GM19395 (cell line): ENCODE data around the gene SKIC8.
"Not testable (repeated sequence)": the region's sequence is repeated elsewhere in the genome, so short reads cannot be mapped to it uniquely, and the experiment has no call there.

Source experiments
- ATAC-seq: cut with Tn5 transposase; IDR thresholded peaks from one replicate; pipeline ENCODE4 v1.9.1; 2021; ENCODE audit warnings: mild to moderate bottlenecking, moderate library complexity; ENCODE audit not compliant: unreplicated experiment

The SKIC8 gene

DNA sequence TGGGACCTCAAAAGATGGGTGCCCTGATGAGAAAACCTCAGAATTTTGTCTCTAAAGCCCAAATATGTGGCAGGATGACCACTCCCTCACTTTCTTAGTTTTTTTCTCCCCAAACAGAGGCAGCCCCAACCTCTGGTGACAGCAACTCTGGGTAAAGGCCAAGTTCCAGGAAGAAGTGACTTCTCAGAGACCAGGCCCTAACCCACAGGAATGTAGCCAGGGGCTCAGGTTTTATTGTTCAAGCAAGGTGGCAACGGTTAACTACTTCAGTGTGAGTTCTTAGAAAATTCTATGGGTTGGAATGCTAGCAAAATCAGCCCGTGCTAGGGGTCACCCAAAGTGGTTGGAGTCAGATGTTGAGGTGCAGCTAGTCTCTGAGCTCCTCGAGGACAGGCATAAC is 40.2 kb downstream of the SKIC8 start:
- ATAC-seq, result no peak

DNA sequence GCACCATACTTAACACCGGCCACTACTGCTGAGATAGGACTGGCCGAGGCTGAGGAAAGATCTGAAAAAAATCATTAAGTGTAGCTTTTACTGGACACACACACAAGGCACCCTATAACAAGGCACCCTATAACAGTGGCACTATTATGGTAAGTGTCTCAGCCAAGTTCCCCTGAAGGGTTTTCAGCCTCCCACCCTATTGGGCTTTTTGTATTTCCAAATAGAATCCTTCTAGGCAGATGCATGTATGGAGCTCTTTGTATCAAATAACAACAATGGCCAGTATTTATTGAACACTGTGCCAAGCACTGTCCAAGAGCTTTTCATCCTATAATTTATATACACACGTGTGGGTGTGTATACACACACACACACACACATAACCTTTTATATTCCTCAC is 41.7 kb downstream of the SKIC8 start:
- no peak for ATAC-seq

DNA sequence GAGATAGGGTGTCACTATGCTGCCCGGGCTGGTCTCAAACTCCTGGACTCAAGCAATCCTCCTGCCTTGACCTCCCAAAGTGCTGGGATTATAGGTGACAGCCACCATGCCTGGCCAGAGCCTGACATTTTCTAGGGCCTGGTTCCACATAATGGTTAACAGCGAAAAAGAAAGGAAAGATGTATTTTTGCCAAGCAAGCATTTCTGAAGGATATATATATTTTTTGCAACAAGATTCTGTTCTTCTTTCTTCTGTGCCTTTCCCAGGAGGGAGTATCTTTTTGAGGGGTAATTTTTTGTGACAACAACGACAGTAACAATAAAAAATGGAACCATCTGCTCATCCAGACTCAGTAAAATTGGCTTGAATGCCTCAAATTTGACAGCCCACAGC is 43.4 kb downstream of the SKIC8 start:
- ATAC-seq, result no peak

DNA sequence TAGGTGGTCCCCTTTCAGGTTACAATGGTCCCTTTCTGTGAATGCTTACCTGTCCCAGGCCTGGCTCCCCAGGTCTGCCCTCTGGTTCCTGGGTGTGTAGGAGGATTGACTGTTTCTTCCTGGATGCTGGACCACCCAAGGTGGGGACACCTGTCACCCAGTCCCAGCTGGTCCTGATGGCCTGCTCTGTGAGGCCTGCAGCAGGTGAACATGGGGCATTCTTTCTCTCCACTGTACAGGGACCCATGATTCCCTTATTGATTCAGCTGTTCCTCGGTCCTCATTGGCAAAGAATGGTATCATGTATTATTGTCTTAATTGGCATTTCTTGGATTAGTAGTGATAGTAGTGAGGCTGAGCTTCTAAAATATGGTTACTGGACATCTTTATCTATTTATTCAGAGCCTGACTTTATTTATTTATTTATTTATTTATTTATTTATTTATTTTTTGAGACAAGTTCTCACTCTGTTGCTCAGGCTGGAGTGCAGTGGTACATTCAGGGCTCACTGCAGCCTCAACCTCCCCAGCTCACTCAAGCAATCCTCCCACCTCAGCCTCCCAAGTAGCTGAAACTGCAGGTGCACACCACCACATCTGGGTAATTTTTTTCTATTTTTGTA is 43.9 kb downstream of the SKIC8 start:
- ATAC-seq, result no peak

DNA sequence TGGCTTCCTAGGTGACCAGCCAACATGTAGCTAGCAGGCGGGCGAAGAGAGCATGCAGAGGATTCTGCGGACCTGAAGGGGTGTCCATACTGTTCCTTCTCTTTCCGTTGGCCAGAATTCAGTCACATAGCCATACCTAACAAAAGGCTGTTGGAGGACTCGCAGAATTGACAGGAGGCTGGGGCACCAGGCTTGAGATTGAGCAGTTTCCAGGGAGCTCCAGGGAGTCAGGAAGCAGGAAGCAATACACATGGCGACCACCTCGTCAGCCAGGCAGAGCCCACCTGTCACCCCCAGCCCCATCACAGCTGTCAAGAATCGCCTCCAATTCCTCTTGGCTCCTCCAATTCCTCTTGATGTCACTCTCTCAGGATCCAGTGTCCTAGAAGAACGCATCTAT is 48.3 kb downstream of the SKIC8 start:
- ATAC-seq, result no peak

DNA sequence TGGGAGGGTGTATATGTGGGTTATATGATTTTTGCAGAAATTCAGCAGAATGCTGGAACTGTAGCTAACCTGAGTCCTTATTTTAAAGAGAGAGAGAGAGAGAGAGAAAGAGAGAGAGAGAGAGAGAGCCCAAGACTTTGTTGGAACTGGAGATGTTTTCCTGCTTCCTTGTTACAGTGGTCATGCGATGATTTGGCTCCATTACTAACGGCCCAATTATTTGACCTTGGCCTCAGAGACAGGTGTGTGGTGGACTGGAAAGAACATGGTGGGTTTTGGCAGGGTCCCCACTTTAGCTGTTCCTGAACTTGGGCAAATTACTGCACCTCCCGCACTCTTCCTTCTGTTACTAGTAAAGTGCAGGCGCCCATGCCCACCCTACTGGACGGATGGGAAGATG is 50.3 kb downstream of the SKIC8 start:
- no peak for ATAC-seq

DNA sequence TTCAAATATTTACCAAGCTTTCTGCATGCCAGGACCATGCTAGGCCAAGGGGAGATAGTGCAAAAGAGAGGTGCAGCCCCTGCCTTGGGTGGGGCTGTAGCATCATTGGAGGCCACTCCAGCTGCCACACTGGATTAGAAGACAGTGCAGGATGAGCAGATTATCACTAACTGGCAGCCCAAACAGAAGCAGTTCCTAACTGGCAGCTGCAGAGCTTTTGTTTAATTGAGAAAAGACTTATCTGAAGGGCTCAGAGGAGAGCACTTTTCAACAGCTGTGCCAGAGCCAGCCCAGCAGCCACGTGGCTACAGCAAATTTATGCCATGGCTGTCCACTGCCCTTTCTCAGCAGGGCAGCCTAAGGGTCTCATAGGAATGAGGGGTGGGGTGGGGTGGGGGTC is 51.5 kb downstream of the SKIC8 start:
- no peak for ATAC-seq

DNA sequence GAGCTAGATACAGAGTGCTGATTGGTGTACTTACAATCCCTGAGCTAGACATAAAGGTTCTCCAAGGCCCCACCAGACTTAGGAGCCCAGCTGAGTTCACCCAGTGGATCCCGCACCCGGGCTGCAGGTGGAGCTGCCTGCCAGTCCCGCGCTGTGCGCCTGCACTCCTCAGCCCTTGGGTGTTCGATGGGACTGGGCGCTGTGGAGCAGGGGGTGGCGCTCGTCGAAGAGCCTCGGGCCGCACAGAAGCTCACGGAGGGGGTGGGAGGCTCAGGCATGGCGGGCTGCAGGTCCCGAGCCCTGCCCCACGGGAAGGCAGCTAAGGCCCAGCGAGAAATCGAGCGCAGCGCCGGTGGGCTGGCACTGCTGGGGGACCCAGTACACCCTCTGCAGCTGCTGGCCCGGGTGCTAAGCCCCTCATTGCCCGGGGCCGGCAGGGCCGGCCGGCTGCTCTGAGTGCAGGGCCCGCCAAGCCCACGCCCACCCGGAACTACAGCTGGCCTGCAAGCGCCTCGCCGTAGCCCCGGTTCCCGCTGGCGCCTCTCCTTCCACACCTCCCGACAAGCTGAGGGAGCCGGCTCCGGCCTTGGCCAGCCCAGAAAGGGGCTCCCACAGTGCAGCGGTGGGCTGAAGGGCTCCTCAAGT is 53.3 kb downstream of the SKIC8 start:
- ATAC-seq, result not testable (repeated sequence)

DNA sequence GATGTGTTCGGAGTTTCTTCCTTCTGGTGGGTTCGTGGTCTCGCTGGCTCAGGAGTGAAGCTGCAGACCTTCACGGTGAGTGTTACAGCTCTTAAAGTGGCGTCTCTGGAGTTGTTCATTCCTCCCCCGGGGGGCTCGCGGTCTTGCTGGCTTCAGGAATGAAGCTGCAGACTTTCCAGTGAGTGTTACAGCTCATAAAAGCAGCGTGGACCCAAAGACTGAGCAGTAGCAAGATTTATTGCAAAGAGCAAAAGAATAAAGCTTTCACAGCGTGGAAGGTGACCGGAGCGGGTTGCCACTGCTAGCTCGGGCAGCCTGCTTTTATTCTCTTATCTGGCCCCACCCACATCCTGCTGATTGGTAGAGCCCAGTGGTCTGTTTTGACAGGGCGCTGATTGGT is 54.0 kb downstream of the SKIC8 start:
- not testable (repeated sequence) for ATAC-seq

DNA sequence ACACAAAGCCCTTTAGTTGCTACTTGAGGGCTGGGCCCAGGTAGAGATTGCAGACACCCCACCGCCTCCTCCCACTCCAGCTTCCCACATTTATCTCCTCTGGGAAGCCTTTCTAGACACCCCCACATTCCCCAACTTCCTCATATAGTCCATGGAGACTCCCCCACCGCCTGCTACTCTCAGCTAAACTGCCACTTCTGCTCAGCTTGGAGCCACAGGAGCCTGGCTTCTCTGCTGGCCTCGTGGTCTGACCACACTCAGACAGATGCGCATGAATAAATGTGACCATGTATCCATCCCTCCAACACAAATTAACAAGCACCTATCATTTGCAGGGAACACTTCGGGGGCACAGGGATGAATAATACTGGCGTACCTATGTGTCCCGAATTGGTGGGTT is 54.5 kb downstream of the SKIC8 start:
- ATAC-seq, result no peak

DNA sequence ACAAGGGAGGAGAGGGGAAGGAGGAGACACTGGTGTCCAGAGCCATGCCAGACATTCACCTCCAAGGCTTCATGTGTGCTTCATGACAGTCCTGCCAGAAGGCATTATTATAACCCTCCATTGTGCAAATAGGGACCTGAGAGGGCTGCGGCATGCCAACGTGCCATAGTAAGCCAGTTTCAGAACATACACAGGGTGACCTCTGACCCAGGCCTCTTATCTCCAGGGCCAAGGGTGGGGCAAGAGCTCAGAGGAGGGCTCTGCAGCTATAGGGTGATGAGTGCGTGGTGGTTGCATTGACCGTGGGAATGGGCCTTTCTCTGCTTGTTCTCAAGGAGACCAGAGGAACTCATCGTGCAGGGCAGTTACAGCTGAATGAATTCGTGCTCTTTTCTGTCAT is 55.3 kb downstream of the SKIC8 start:
- ATAC-seq, result no peak

DNA sequence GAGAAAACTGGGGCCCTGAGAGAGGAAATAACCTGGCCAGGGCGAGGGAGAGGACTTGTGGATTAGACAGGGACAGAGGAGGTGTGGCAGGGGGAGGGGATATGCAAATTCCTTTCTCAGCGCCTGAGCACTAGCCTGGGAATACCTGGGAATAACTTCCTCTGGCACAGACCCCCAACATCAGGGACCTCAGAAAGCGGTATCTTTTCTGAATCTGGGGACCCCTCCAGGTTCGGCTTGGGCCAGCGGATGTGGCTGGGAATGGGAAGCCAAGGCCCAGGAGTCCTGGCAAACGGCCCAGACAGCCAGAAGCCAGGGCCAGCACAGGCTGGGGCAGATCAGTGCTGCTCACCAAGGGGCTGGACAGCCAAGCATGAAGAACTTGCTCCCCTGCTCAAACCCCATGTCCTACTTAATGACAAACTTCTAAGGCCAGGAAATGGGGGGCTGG is 55.9 kb downstream of the SKIC8 start:
- no peak for ATAC-seq

DNA sequence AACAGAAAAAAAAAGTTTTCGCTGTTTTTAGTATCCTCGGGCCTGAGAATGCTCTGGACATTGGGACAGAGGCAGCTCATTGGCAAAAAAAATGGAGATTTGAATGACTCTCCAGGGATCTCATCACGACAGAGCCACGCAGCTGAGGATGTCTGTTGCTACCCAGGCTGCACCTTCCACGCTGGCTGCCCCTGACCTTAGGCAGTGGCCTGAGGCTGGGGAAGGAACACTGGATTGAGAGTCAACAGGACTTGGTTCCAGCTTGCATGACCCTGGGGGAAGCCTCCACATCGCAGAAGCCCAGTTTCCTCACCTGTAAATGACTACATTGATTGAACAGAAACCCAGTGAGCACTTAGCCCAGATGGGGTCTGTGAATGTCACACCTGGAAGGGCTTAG is 56.4 kb downstream of the SKIC8 start:
- ATAC-seq, result no peak

DNA sequence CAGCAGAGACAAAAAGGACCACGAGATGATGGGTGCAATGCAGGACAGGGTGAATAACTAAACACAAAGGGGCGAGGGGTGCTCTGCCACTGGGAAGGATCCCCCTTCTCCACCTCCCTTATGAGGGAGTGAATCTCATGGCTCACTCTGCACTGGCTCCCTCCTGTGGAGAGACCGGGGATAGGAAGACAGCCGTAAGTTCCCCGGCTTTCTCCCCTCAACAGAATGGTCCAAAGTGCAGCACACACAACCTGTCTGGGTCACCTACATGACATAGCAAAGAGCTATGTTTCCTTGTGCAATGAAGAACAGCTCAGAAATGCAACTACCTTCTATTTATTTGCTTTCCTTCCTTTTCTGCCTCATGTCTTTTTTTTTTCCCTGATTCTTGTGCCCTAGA is 57.3 kb downstream of the SKIC8 start:
- ATAC-seq, result no peak

DNA sequence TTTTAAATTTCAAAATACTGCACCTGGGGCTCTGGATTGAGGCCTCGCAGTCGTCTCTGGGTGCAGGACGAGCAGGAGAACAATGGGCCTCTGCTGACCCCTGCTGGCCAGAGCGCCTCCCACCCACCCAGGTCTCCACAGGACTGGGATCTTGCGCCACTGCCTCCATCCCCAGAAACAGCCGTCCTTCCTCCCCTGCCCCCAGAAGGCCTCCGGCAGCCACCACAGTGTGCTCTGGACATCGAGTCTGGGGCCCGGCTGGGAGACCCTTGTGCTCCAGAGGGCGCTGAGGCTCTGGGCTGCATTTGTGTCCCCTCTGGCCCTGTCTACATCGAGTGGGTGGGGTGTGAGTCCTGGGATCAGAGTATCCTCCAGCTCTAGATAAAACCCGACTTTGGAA is 58.4 kb downstream of the SKIC8 start:
- ATAC-seq, result no peak

DNA sequence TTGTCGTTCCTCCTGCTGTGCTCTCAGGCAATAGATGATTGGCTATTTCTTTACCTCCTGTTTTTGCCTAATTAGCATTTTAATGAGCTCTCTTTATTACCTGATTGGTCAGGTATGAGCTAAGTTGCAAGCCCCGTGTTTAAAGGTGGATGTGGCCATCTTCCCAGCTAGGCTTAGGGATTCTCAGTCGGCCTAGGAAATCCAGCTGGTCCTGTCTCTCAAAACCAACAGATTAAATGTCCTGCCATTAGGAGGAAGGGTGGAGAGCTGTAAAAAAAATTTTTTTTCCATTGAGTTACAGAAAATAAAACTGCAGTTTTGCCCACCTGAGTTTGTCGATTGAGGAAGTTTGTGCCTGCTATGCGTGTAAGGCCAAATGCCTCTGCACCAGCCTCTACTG is 59.6 kb downstream of the SKIC8 start:
- ATAC-seq, result no peak

DNA sequence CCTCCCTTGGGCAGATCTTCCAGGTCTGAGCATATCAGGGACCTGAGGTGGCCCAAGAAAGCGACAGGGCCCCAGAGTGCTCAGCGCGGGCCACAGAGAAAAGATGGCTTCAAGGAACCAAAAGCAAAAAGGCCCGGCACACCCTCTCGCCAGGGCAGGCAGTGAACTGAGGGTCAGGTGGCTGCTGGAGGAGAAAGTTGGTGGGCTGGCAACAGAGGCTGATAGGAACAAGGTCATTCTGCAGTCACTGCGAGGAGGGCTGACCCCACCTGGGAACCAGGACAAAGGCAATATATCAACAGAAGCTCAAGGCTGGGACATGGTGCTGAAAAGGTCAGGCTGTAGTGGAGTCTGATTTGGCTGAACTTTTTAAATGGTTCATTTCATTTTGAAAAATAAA is 62.3 kb downstream of the SKIC8 start:
- ATAC-seq, result no peak

DNA sequence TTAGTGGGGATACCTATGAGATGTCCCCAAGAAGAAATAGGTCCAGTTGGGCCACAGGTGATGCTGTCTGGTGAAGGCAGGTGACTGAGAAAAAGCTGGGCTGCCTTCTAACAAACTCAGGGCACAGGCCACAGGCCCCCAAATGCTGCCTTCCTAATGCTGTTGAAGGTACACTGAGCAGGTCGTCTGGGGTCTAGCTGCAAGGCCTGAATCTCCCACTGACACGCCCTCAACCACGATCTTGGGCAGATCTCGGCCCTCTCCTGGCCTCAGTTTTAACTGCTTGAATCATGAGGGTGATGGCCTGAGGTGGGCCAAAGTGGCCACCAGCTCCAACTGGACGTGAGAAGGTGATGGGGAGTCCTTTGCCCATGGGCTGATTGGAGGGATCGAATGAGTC is 62.9 kb downstream of the SKIC8 start:
- no peak for ATAC-seq

DNA sequence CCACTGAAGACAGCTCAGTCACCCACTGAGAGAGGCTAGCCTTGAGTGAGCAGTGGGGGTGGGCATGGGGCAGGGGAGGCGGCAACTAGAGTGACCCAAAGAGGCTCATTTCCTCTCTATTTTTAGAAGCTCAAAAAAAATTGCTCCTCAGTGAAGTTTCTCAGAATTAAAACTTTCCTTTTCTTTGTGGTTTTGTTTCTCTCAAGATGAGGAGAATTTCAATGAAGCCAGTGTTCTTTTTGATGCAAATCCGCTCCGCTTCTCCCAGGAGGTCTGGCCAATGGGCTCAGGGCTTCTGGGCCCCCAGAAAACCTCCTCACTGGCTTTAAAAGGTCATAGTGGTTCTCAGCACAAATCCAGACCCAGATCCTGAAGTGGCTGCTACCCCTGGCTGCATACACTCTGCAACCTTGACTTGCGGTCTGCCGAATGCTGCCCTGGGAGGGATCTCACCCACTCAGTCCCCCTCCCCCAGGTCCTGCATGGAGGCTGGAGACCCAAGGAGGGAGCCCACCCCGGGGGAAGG is 64.8 kb downstream of the SKIC8 start, which contains the start of gene ACSBG1:
Gene ACSBG1, minus strand, starts transcription at position 51 of the 526 bp plus-strand sequence. CDS start 64 bp downstream, outside the sequence.
- no peak for ATAC-seq

DNA sequence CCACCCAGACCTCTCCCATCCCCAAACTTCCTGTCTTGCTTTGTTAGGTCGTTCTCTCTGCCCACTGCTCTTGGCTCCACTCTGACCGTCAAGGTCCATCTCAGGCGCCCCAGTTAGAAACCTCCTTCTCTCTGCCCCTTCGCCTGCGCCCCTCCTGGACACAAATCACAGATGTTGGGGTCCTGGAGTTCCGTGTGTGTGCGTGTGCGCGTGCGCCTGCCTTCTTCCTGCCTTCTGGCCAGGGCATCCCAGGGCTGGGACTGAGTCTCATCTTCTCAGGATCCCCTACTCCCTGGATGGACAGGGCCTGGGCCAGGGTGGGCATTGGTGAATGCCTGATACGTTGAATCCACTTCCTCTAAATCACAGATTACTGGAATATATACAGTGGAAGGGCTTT is 65.9 kb downstream of the SKIC8 start:
- ATAC-seq, result no peak
